Activated CD4-positive, alpha-beta T cell treated with anti-CD3 and anti-CD28 coated beads for 48 hours (primary cell): ENCODE data around the gene LARGE1.

Source experiments
- DNase-seq: peaks from one replicate; pipeline ENCODE4 v3.0.0-alpha.2; 2020

Gene LARGE1

DNA sequence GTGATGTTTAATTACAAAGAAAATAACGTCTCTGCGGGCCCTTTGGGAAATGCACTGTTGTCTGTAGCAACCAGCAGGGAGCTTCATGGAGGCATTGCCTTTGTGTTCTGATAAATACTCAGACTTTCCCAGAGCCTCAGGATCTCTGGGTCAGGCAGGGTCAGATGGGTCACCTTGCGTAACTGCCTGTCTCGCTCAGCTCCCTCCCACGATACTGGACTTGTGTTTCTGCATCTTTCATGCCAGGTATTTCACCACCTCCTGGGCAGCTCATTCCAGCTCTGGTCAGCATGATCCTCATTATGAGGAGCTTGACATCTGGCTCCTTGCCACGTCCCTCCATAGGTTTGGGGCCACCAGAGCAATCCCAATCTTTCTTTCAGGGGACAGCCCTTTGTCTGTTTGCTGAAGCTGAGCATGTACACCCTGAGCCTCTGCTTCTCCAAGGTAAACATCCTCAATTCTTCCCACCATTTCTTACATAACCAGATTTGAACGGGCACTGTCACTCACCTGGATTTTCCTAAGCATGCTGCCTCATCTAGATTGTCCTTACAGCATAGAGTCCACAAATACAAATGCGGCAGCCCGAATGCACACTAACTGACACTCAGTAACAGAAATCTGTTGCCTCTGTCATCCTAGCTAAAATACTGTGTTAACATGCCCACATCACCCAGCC is 162.3 kb downstream of the LARGE1 start:
- DNase-seq: no peak

DNA sequence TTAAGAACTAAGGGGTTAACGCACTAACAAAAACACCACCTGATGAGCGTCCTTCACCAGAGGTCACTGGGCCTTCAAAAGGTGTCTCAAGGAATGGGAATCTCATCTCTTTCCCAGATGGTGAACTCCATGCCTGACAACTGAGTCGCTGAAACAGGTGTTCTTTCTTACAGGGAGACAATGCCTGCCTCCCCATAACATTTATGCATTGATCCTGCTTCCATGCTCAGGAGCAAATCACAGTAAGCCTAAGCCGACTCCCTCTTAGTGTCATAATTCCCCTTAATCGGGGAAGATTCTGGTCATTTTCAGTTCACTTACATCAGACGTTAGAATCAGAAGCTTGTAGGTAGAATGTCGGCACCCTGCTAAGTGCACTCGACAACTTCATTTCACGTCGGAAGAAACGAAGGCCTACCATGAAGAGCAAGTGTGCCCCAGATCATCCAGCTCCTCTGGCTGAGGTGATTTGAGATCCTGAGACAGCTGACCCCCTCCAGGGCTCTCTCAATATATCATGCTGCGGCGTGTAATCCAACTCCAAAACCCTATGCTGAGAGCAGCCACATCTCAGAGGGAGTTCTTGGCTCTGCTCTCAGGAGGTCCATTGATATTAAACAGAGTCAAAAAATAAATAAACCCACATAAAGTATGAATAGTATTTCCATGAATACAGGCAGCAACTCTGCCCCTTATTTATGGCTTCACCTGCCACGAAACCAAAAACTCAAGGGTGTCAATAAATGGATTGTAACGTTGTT is 163.1 kb downstream of the LARGE1 start:
- no peak for DNase-seq

DNA sequence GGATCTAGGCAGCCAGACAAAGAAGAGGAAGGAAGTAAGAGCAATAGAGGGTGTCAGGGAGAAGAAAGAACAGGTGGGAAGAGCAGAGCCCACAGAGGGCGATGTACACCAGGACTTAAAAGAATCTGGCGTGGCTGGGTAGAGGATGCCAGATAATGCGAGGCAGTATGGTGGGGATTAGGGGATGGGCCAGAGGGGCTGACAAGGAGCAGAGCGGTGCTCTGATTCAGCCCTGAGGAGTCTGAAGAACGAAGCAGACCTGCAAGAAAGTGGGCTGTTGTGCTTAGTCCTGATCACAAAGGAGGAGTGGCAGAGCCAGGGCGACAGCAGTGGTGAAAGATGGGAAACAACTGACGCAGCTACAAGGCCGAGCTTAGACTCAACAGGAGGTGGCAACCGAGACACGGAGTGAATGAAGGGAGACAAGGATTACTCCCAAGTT is 163.7 kb downstream of the LARGE1 start:
- no peak for DNase-seq

DNA sequence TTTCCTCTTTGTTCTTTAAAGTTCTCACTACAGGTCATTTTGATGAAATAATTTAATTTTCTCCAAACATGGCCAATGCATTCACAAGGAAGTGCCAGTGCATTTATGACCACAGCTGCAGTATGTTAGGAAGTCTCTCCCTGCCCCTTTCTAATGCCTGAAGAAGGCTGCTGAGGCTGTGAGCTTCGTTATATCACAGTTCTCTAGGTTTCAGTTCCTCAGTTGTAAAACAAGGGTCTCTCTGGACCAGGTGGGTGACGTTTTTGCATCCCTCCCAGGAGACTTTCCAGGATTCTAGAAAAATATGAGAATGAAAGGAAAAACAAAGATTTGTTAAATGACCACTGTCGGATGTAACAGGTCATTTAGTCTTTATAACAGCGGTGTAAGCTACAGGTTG is 171.6 kb downstream of the LARGE1 start:
- DNase-seq: no peak

DNA sequence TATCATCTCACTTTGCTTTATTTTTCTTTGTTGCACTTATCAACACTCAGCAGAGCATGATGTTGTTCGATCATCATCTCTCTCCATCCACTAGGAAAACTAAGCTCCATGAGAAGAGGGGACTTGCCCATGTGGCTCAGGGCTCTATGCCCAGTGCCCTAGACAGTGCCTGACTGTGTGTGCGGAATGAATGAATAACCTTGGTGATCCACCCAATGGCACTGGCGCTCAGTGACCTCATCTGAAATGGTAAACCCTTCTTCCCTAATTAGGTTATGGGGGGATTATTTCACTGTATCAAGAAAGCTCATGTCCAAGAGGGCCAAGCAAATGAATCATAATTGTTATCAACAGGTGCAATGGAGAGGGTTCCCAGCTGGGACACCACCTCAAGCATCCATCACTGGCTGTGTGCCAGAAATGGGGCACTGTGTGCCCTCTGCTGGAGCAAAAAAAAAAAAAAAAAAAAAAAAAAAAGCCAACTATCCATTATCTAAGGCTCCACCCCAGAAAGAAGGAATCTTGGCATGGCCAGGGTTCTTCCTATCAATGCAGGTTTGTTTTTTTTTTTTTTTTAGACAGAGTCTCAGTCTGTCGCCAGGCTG is 172.6 kb downstream of the LARGE1 start:
- DNase-seq: no peak

DNA sequence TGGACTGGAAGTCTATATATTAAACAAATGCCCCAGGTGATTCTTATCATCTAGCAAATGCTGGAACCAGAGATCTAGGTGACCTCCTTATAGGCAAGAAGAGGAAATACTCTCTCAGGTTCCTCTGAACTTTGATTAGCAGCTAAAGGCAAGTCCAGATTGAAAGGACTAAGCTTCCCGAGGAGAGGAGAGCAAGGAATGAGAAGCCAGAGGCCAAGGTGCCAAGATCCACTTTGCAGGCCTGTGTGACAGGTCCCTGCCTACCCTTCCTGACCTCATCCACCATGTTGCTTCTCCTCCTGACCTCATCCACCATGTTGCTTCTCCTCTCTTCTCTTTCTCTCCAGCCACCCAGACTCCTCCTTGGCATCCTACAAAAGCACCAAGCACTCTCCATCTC is 173.2 kb downstream of the LARGE1 start:
- no peak for DNase-seq

DNA sequence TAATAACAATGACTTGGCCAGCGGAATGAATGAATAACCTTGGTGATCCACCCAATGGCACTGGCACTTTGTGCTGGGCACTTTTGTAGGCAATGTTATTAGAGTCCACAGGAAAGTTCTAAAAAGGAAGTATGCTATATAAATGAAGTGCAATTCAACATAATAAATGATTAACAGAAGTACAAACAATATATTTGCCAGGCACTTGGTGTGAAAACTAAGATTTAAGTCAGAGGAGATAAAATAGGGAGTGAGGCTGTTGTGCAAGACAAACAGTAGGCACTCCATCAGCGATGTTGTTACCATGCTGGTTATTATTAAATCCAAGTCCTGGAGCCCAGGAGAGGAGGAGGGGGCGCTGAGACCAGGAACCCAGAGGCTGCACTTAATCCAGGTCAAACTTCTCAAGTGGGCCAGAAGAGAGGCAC is 173.8 kb downstream of the LARGE1 start:
- no peak for DNase-seq

DNA sequence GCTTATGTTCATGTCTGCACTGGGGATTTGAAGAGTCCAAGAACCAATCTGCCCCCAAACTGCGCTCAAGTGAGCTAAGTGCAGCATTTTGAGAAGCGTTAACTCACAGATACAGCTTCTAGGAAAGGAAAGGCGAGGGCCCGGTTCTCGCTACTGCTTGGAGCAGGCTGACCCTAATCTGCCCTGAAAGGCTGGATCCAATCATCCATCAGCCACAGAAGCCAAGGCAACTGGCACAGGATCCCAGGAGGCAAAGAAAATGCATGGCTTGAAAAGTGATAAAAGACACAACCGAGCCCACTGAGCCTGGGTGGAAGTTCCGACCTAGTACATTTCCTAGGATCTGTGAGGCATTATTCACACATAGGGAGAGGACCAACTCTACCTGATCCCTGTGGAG is 174.8 kb downstream of the LARGE1 start:
- no peak for DNase-seq

DNA sequence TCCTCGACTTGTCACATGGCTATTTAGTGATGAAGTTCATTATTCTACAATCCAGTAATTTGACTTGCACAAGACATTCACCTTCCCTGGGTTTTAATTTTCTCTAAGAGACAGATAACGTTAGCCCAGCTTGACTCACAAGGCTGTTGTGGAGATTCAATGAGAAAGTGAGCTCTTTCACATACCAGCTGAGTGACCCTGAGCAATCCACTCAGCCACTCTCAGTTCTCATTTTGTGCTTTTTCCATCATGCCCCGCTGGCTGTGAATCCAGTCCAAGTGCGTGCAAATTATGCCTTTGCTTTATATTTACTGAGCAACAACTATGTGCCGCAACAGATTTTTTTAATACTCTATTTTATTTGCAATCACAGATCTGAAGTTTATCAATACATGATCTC is 176.5 kb downstream of the LARGE1 start:
- DNase-seq: no peak

DNA sequence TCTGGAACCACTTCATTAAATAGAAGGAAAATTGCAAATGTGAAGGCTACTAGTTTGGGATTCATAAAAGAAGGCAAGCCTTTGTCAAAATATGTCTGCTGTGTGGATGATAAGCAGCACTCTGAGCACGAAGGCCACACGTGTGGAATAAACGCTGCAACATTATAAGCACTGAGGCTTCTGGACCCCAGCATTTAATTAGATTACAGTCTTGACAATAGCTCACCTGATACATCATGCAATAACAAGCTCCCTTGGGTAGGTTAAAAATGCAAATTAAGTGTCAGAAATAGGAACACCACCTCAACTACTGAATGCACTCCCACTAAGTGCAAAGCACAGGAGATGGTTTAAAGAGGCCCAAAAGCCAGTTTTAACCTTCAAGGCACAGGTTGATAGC is 179.3 kb downstream of the LARGE1 start:
- DNase-seq: no peak

DNA sequence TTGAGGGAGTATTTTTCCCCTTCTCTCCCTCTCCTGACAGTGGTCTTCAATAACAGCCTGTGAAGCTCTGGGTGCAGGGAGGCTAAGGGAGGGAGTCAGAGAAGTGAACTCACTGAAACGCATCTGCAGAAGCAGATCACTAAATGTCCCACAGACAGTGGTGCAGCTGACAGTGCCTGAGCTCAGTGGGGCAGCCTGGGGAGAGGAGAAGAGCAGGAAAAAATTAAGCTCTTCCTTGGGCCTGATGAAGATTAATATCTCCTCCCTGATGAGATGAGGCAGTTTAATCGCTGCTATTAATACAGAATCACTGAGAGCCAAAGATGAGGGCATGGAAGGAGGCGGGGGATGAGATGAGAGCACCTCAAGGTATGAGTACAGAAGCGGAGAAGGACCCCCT is 180.8 kb downstream of the LARGE1 start:
- DNase-seq: no peak

DNA sequence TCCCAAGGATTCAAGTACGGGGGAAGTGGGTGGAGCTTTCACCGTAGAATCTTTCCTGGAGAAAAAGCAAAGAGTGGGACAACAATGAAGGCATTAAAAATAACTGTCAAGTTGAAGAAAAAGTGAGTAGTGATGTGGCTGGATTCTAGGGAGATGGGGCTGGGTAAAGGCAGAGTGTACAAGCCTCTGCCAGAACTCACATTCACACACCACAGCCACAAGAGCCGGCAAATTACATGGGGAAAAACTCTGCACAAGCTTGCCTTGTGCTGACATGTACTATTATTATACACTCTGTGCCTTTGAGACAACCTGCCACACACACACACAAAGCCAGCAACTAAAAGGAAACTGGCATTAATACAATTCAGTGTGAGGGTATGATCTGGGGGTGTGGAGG is 182.6 kb downstream of the LARGE1 start:
- DNase-seq: no peak

DNA sequence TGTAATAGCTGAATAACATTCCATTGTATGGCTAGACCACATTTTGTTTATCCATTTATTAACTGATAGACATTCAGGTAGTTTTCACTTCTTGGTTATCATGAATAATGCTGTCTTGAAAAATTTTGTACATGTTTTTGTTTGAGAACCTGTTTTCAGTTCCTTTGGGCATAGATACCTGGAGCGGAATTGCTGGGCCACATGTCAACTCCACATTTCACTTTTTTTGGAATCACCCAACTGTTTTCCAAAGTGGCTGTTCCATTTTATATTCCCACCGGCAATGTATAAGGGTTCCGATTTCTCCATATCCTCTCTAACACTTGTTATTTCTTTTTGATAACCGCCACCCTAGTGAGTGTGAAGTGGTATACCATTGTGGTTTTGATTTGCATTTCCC is 184.3 kb downstream of the LARGE1 start:
- no peak for DNase-seq

DNA sequence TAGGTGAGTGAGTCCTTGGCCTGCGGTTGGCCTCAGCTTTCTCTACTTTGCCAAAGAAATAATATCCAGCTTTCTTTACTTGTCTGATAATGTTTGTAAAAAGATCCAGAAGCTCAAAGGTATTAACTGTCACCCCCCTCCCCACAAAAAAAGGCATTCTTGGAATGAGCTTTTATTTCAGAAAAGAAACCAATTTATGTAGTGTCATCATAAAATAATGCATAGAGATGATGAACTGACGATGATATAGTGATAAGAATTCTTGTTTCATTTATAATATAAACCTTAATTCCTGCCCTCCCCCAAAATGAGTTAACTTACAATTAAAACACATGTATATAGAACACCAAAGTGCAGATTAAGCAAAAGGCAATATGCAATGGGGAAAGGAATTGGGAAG is 191.4 kb downstream of the LARGE1 start:
- no peak for DNase-seq

DNA sequence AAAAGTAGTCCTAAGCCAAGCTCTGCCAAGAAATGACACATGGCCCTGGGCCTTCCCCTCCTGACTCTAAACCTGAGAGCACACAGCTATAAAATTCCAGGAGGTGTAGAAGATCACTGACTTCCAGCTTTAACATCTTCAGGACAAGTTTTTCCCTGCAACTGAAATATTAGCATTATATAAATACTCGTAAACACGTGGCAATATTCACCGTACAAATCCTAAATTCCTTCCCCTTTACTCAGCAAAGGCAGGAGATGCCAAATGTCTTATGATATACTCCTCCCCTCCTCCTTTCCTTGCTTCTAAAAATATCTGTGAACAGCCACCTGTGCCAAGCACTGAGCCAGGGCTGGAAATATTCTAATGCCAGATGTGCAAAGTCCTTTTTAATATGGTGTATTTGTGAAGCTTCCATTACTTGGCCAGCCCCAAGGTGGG is 194.0 kb downstream of the LARGE1 start:
- no peak for DNase-seq

DNA sequence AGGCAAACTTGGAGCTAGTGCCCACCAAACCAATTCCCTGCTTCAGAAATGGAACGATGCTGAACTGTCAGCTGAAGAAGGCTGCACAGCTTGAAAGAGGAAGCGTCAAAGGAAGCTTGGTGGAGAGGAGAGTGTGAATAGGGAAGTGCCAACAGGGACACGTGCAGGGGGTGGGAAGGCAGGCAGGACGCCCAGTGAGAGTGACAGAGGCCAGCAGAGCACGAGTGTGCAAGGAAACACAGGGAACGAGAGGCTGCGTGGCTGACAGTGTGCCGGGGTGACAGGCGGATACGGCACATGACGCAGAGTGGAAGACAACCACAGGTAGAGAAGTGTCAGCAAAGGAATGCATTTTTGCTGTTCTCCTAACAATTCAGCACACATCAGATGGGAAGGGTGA is 196.4 kb downstream of the LARGE1 start:
- no peak for DNase-seq

DNA sequence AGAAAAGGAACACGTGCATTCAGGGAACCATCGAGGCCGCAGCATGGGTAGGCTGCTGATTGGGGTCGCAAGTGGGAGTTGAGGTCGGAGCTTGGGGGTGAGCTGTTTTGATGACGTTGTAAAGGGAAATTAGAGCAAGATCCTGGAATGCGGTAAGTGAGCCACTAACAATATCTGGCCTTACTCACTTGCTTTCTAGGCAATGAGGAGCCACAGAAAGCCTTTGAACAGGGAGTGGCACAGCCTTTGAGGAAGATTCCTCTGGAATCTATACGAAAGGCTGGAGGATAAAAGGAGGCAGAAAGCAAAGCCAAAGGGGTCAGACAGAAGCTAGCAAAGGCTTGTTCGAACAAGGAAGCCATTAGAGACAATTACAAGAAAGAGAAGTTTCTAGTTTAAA is 197.5 kb downstream of the LARGE1 start:
- no peak for DNase-seq

DNA sequence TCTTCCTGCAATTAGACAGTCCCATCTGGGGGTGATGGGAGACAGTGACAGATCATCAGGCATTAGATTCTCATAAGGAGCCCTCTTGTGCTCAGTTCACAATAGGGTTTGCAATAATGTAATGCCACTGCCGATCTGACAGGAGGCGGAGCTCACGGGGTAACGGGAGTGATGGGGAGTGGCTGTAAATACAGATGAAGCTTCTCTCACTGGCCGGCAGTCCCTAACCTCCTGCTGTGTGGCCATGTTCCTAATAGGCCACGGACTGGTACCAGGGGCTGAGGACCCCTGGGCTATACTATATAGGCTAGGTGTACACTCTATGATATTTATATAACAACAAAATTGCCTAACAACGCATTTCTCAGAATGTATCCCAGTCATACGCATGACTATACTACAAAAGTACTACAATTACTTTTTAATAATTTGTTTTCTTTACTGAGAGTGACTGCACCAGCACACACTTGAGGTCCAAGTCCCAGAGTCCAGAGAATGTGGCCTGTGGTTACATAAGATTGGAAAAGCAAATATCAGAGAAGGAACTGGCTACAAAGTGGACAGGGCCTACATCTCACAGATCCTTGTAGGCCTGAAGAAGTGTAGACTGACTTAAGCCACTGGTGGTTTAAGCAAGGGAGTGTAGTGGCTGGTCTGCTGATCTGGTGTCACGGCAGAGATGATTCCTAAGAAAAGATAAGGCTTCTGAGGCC is 200.0 kb downstream of the LARGE1 start:
- DNase-seq: no peak

DNA sequence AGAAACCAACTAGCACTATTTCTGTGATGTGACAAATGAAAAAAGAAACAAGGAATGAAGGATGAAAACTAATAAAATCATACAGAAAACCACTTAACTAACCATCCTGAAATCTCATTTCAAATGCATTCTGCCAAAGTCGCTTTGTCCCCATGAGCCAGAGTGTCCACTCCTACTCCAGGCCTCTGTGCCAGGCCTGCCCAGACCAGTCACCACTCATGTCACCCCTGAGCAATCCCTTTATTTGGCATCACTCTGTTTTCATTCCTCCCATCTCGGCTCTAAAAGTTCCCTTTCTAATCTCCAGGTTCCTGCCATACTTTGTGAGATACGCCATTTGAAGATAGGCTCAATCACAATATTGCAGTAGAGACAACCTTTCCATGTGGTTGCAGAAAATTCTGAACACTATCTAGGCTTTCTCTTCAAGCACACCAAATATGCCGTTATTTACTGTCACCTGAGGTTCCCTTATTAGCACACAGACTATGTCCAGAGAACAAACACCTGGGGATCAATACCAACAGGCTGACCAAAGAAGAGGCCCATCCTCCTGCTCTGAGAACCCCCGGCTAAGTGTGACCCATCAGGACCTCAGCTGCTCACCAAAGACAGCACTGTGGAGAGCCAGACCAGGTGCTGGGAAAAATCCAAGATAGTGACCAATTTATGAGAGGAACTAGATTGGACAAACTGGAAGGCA is 202.4 kb downstream of the LARGE1 start:
- no peak for DNase-seq

DNA sequence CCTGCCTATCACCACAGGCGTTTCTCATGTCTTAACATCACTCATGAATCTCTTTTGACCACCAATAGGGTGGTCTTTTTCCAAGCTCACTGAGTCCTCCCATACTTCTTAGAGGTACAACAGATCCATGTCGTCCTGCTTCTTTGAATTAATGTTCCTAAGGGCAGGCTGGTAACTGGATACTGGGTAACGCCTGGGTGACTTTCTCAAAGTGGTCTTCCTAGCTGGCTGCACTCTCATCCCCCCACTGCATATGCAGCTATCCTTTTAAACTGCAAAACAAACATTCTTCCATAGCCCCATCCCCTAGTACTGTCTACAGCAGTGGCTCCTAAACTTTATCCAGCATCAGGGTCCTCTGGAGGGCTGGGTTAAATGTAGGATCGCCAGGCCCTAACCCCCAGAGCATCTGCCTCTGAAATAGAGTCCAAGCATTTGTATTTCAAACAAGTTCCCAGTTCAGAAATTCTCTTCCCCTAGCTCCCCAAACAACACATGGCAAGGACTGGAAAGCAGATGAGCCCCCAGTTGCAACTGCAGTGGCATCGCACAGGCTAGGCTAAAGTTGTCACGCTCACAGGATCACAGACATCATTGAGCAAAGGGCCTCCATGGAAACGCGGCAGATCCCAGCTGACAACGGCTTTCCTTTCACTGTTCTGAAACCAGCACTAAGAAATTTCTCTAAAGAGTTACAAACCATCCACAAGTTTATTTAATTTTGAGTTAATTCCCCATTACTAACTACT is 204.9 kb downstream of the LARGE1 start:
- no peak for DNase-seq

DNA sequence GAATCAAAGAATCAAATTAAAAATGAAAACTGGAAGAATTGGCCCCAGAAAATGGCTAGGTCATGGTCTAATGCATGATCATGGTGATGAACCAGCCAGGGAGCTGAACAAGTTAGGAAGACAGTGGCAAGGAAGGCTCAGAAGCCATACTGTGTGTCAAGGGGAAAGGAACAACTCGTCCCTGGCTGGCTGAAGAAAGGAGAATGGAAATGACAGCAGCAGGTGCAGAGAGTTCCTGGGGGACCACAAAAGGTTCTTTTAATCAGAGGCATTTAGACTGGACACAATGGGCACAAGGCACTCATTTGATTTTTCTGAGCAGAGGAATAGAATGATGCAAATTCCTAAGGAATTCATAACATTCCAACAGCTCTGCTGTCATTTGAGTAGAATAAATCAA is 209.9 kb downstream of the LARGE1 start:
- no peak for DNase-seq

DNA sequence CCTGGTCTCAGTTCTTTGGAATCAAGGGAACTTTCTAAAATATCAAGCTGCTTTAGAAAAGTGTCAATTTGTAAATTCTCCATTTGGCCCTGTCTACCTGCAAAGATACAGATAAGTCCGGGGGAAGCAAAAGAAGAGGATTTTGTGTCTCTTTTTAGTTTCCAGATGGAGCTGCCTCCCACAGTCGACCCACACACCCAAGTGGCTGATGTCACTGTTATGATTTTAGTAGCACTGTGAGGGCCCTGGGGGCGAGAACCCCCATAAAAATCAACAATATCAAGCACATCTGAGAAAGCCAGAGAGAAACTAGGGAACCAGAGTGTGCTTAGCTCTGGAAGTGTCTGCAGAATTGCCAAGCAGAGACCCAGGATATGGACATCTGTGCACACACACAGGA is 212.7 kb downstream of the LARGE1 start:
- DNase-seq: no peak
